HepG2 (cell line): Measurements from ENCODE around the gene SLF1.

ENCODE experiments used
- CREB1 ChIP-seq, 2 experiments: fragments of 450-650 bp in 1 of 2; IDR thresholded peaks; 2 replicates each; pipeline ENCODE4 v1.6.1; 2016 to 2017; ENCODE audit warnings: control low read depth in 1 of 2, mild to moderate bottlenecking in 1 of 2, missing compliant biosample characterization in 1 of 2, missing genetic modification characterization in 1 of 2
- CTCF ChIP-seq: sonication (generic); formaldehyde crosslinking; IDR thresholded peaks from 2 replicates; pipeline ENCODE4 v1.5.0; 2020; ENCODE audit warnings: mild to moderate bottlenecking, missing genetic modification reagents, moderate library complexity
- HIVEP1 ChIP-seq: sonication (generic); formaldehyde crosslinking; IDR thresholded peaks from 2 replicates; pipeline ENCODE4 v1.4.0; 2020; ENCODE audit warnings: mild to moderate bottlenecking, missing genetic modification reagents
- KAT2B ChIP-seq: fragments of 150-350 bp; IDR thresholded peaks from 2 replicates; pipeline ENCODE4 v1.6.1; 2014; ENCODE audit warnings: low read depth, low read length, borderline replicate concordance
- MTF2 ChIP-seq: sonication (generic); formaldehyde crosslinking; IDR thresholded peaks from 2 replicates; pipeline ENCODE4 v1.5.0; 2020; ENCODE audit warnings: missing genetic modification reagents, borderline replicate concordance
- PITX1 ChIP-seq: sonication (generic); formaldehyde crosslinking; IDR thresholded peaks from 2 replicates; pipeline ENCODE4 v1.5.1; 2020; ENCODE audit warnings: mild to moderate bottlenecking, missing genetic modification reagents
- RELA ChIP-seq: sonication (generic); formaldehyde crosslinking; IDR thresholded peaks from 2 replicates; pipeline ENCODE4 v1.4.0; 2020; ENCODE audit warnings: missing genetic modification reagents
- RFX3 ChIP-seq: IDR thresholded peaks from 2 replicates; pipeline ENCODE4 v1.6.1; 2016; ENCODE audit warnings: missing biosample characterization, missing genetic modification reagents
- SNAPC5 ChIP-seq: sonication (generic); formaldehyde crosslinking; IDR thresholded peaks from 2 replicates; pipeline ENCODE4 v1.8.1; 2023; ENCODE audit warnings: mild to moderate bottlenecking, missing genetic modification reagents, borderline replicate concordance
- ZBTB20 ChIP-seq: sonication (generic); formaldehyde crosslinking; IDR thresholded peaks from 2 replicates; pipeline ENCODE4 v1.8.1; 2023; ENCODE audit warnings: missing genetic modification reagents, low read depth, mild to moderate bottlenecking, borderline replicate concordance
- ZNF703 ChIP-seq: sonication (generic); formaldehyde crosslinking; IDR thresholded peaks from 2 replicates; pipeline ENCODE4 v1.5.1; 2020; ENCODE audit warnings: missing genetic modification reagents, mild to moderate bottlenecking, moderate library complexity, borderline replicate concordance
- ZNF790 ChIP-seq: sonication (generic); formaldehyde crosslinking; IDR thresholded peaks from 2 replicates; pipeline ENCODE4 v1.8.0; 2022; ENCODE audit warnings: missing genetic modification reagents, mild to moderate bottlenecking, borderline replicate concordance

- no peak for TF ChIP-seq PITX1
- TF ChIP-seq HIVEP1 (CRISPR knock-in tag) = no peak
- TF ChIP-seq RELA = no peak
- no peak for TF ChIP-seq SNAPC5 (CRISPR knock-in tag)
- TF ChIP-seq RFX3 (CRISPR knock-in tag) = no peak
- TF ChIP-seq KAT2B = no peak
- TF ChIP-seq ZNF790 = no peak
- TF ChIP-seq ZBTB20 (CRISPR knock-in tag) = no peak
- TF ChIP-seq CTCF (CRISPR knock-in tag) = no peak
- no peak for TF ChIP-seq ZNF703
- no peak for TF ChIP-seq MTF2 (CRISPR knock-in tag)
- no peak for TF ChIP-seq CREB1 (IDR thresholded peaks at IDR 0.05)
- TF ChIP-seq CREB1 (CRISPR knock-in tag; IDR thresholded peaks at IDR 0.05) = no peak
These were observed 26.6 kb downstream of the SLF1 start for GRCh38 chr5:94645053-94645452.
